Measurements from ENCODE around the gene MCM5.

DNA sequence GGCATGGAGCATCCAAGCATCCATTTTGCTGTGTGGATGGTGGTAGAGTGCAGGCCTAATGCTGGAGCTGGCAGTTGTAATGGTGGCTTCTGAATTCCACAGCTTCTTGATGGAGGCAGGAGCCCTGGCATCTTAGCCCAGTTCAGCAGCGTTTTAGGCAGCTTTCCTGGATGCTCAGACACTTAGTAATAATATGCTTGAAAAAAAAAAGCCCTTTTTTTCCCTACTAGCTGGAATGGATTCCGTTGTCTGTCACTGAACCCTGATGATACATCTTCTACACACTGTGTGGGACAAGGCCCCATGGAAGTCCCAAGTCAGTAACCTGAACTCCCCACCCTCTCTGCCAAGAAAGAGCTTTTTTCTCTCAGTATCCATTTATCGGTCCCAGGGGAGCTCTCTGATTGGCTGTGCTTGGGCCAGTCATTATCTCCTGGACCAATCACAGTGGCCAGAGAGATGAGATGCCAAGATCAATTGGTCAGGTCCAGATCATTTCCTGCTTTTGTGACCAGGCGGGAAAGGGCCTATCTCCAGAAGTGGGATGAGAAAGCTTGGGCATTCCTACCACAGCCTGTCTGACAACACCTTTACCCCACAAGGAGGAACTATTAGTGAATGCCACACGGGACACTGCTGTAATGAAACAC, 34.2 kb downstream of the MCM5 start:
- TF ChIP-seq GATA2 (IDR thresholded peaks at IDR 0.05; ENCODE audit: low read depth, low read length), result no peak
- no peak for TF ChIP-seq GATA3 (IDR thresholded peaks at IDR 0.05; ENCODE audit: low read depth, low read length)

Data from SH-SY5Y (cell line).